ENCODE data around the gene ARFGAP2. TPM values are rescaled to one million over a fixed set of nuclear protein-coding genes. Genes with fewer than 3 reads are reported as not detected.

The ARFGAP2 gene
- total RNA-seq, 1 donor = 182 TPM

DNA sequence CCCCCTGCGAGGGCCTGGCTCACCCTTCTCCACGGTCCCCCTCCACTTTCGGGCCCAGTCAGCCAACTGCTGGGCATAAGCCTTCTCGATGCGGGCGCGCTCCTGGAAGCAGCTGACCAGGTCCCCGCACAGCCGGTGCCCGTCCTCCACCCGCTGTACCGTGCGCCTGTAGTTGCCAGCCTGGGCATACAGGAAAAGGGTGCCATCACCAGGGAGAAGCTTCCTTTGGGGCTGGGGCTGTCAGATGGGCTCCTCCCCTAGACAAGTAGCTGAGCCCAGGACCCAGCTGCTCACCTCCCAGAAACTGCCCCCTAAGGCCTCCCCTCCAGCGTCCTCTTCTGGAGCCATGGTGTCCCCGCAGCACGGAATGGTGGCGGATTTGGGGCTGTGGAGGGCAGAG lies 5.7 kb upstream of the ARFGAP2 start:
- peaks cover 33% of the 10 kb centered on the region for H3K27me3 ChIP-seq (ENCODE audit: insufficient read depth, low read length)
- H3K9me3 ChIP-seq (ENCODE audit: low read depth, low read length) = no peaks in the 10 kb centered on the region
- H3K4me1 ChIP-seq (ENCODE audit: insufficient read depth, low read length) = peaks cover 30% of the 10 kb centered on the region
- H3K4me3 ChIP-seq (ENCODE audit: low read length) = no peak overlapping the region

DNA sequence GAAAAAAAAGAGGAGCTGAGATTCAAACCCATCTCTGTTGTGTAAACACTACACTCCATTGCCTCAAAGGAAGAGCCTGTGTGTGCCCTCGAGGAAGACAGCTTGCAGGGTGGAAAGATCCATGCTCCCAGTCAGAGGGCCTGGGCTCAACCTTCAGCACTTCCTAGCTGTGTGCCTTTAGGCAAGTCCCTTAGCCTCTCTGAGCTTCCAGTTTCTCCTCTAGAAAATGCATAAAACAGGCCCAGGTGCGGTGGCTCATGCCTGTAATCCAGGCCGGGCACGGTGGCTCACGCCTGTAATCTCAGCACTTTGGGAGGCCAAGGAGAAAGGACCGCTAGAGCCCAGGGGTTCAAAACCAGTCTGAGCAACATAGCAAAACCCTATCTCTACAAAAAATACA lies 4.6 kb upstream of the ARFGAP2 start:
- no peaks in the 10 kb centered on the region for H3K9me3 ChIP-seq (ENCODE audit: low read depth, low read length)
- peaks cover 22% of the 10 kb centered on the region for H3K4me1 ChIP-seq (ENCODE audit: insufficient read depth, low read length)
- H3K4me3 ChIP-seq (ENCODE audit: low read length) = no peak overlapping the region
- H3K27me3 ChIP-seq (ENCODE audit: insufficient read depth, low read length) = peaks cover 24% of the 10 kb centered on the region

DNA sequence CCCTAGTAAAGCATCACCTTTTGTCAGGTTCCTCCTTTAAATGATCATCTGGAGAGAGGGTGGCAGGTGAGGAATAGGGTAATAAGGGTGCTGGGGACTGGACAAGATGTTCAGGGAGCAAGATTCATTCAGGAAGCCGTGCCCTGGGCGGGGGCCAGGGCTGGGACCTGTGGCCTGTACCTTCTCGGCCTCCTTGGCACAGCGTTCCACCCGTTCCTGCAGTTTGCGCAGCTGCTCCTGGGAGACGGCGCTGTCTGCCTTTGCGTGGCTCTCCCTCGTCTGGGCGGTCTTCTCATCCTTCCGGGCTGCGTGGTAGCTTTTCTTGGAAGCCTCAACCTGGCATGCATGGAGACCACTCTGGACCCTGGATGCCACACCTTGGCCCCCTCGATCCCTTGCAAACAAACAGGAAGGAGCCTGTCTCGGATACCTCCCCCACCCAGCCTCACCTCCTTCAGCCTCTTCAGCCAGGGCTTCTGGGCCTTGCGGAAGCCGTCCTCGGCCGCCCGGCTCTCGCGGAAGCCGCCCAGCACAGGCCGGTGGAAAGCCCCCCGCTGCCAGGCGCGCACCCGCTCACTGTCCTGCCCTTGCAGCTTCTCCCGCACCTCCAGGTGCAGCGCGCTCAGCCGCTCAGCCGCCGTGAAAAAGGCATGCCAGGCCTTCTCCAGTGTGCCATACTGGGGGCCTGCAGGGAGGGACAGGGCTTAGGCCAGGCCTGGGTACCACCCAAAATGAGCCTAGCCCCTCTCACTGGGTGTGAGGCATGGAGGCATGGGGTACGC lies 3.5 kb upstream of the ARFGAP2 start:
- peaks cover 18% of the 10 kb centered on the region for H3K27me3 ChIP-seq (ENCODE audit: insufficient read depth, low read length)
- peaks cover 25% of the 10 kb centered on the region for H3K4me1 ChIP-seq (ENCODE audit: insufficient read depth, low read length)
- H3K4me3 ChIP-seq (ENCODE audit: low read length) = no peak overlapping the region

DNA sequence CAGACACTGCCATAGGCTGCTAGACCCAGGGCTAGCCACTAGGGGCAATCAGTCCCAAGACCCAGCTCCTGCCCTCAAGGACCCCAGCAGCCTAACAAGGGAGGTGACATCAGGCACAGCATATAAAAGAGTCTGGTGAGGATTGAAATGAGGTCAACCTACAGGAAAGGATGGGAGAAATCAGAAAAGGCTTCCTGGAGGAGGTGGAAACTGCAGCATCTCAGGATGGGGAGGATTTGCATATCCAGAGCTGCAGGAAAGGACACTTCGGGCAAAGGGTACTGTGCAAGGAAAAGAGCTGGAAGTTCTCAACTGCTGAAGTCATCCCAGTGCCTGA lies 2.9 kb upstream of the ARFGAP2 start:
- Histone ChIP-seq H3K4me1 (ENCODE audit: insufficient read depth, low read length) (peaks cover 30% of the 10 kb centered on the region), H3K27me3 (ENCODE audit: insufficient read depth, low read length) (peaks cover 12% of the 10 kb centered on the region), H3K4me3 (ENCODE audit: low read length) (no peak overlapping the region), H3K9me3 (ENCODE audit: low read depth, low read length) (no peaks in the 10 kb centered on the region)

More for the DNA sequence above, 3.5 kb upstream of the ARFGAP2 start:
- no peaks in the 10 kb centered on the region for H3K9me3 ChIP-seq (ENCODE audit: low read depth, low read length)

DNA sequence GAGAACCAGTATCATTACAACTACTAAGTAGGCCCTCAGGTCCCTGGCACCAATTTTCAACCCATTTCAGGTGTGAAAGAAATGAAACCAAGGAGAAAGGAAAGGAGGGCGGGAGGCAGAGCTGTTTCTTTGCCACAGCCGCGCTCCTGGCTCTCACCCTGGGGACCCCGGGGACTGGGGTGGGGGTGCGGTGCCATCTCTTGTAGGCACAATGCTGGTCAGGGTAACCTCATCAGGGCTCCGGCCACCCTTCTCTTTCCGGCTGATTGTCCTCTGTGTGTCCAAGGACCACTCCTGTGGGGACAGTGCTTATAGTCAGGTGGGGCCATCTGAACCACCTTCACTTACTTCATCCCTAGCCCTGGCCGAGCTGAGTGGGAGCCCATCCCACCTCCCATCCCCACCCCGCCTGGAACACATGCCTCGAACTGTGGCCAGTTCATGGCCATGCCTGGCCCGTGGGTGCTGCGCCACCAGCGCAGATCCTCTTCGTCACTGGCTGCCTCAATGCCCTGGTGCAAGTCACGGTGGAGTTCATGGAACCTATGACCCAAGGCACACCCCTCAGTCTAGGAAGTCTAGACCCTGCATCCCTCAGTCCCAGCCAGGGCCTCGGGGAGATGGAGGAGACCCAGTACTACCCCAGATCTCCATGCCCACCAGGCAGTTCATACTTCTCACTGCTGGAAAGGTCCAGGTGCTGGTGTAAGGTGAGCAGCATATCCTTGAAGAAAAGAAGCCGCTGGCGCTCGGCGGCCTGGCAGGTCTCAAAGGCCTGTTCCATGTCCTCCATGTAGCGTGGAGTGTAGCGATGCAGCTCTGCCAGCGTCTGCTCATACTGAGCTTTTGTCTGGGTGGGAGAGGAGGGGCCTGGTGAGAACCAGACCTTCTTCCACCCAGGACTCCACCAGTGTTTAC lies 2.3 kb upstream of the ARFGAP2 start:
- Histone ChIP-seq H3K9me3 (ENCODE audit: low read depth, low read length) (no peaks in the 10 kb centered on the region), H3K4me1 (ENCODE audit: insufficient read depth, low read length) (peaks cover 31% of the 10 kb centered on the region), H3K27me3 (ENCODE audit: insufficient read depth, low read length) (peaks cover 7% of the 10 kb centered on the region), H3K4me3 (ENCODE audit: low read length) (no peak overlapping the region)

DNA sequence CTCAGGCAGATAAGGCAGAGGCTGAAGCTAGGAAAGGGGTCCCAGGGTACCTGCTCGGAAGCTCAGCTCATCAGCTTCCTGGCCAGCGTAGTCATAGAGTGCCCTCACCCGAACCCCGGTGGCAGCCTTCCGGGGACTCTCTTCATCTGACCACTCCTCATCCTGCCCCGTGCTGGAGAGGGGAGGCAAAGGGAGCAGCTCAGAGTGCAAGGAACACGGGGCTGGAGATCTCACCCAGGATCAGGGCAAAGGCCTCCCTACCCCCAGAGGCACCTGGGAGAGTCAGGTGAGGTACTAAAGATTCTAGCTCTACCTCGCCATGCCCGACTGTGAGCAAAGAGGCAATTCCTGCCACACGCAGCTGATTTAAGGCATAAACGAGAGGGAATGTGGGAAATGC lies 1.6 kb upstream of the ARFGAP2 start:
- H3K4me3 ChIP-seq (ENCODE audit: low read length) = no peak overlapping the region
- H3K9me3 ChIP-seq (ENCODE audit: low read depth, low read length) = no peaks in the 10 kb centered on the region
- H3K27me3 ChIP-seq (ENCODE audit: insufficient read depth, low read length) = peaks cover under 1% of the 10 kb centered on the region
- peaks cover 31% of the 10 kb centered on the region for H3K4me1 ChIP-seq (ENCODE audit: insufficient read depth, low read length)

DNA sequence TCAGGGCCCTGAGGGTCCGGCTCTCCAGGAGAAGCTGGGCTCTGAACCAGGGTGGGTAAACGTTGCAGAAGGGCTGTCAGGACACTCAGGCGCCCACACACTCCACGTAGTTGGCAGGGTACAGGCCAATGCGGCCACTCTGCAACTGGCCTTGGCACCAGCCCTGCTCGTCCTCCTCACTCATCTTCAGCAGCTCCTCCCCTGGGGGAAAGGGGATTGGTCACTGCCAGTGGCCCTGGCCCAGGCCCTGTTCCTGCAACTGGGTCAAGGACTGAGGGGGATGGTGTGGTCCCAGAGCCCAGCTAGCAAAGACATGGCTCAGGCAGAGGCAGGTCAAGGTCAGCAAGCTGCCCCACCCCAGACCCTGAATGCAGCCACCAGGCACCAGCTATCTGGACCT lies 1.2 kb upstream of the ARFGAP2 start:
- Histone ChIP-seq H3K4me3 (ENCODE audit: low read length) (no peak overlapping the region), H3K9me3 (ENCODE audit: low read depth, low read length) (no peaks in the 10 kb centered on the region), H3K27me3 (ENCODE audit: insufficient read depth, low read length) (no peaks in the 10 kb centered on the region), H3K4me1 (ENCODE audit: insufficient read depth, low read length) (peaks cover 36% of the 10 kb centered on the region)

DNA sequence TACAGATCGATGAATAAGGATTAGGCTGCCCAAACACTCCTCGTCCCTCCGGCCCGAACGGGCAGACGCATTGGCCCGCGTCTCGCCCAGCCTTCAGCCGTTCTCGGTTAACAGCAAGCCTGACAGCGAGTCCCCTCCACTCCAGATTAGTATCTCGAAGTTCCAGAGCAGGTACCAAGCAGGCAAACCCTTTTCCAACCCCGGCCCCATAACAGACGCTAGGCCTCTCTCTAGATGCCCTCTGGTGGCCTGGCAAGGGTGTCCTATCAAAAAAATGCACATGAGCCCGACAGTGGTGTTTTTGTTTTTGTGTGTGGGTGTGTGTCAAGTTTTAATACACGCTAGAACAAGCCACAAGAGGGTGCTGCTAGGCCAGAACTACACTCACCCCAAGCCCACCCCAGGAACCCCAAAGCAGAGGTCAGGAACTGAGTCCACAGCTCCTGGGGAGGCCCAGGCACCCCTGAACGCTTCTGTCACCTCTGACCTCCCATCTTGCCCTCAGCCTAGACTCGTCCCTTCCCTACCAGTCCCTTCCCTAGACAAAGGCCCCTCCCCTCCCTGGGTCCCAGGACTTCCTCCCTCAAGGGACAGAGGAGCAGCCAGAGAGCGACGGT lies 658 bp upstream of the ARFGAP2 start:
- Histone ChIP-seq H3K4me3 (ENCODE audit: low read length) (peak overlapping the region; percentile 99), H3K9me3 (ENCODE audit: low read depth, low read length) (no peaks in the 10 kb centered on the region), H3K4me1 (ENCODE audit: insufficient read depth, low read length) (peaks cover 36% of the 10 kb centered on the region), H3K27me3 (ENCODE audit: insufficient read depth, low read length) (no peaks in the 10 kb centered on the region)

DNA sequence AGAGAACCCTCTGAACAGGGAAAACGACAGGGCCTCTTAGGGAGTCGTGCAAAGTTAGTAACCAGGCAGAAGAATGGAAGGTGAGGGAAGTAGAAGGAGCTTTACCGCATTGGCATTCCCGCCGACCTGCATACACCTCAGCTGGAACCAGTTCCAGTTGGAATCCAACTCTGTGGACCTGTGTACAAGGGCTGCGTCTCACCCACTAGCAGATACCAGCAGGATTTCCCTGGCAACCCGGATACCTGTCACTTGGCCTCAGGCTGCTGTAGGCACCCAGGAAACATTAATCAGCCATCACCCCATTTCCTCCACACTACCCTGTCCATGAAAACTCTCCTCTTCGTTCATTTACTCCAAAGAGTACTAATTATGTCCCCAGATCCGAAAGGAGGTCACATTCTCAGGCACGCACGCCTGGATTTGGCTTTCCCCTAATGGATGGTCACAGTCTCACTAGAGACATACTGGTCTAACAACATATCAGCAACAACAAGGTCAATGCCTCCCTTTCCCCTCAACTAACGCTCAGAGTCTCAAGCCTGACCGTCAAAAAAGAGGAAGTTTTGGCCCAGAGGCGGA lies 842 bp downstream of the ARFGAP2 start:
- Histone ChIP-seq H3K4me1 (ENCODE audit: insufficient read depth, low read length) (peaks cover 36% of the 10 kb centered on the region), H3K27me3 (ENCODE audit: insufficient read depth, low read length) (no peaks in the 10 kb centered on the region), H3K4me3 (ENCODE audit: low read length) (peak overlapping the region; percentile 99), H3K9me3 (ENCODE audit: low read depth, low read length) (no peaks in the 10 kb centered on the region)

DNA sequence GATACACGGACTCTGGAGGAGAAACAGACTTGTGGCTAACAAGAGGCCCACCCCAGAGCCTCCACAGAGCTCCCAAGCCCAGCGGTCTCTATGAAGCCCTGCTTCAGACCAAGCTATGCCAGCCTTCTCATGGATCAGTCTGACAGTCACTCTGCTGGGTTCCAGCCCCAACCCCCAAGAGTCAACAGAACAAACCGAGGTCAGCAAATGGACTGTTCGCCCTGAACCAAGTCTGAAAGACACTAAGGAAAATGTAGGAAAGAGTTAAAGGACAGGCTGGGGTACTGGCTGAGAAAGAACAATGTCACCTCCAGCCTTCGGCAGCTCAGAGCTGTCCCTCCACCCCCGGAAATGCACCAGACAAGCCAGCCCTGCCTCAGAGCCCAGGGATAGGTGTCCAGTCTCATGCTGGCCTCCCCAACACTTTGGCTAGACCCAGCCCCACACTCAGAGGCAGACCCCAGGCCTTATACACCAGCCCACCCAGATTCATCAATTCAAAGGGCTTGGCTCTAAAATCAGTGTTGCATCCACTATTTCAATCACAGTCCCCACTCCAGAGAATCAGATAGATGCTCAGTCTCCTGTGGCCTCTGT lies 3.8 kb downstream of the ARFGAP2 start:
- no peak overlapping the region for H3K4me3 ChIP-seq (ENCODE audit: low read length)
- no peaks in the 10 kb centered on the region for H3K27me3 ChIP-seq (ENCODE audit: insufficient read depth, low read length)
- no peaks in the 10 kb centered on the region for H3K9me3 ChIP-seq (ENCODE audit: low read depth, low read length)
- peaks cover 30% of the 10 kb centered on the region for H3K4me1 ChIP-seq (ENCODE audit: insufficient read depth, low read length)

DNA sequence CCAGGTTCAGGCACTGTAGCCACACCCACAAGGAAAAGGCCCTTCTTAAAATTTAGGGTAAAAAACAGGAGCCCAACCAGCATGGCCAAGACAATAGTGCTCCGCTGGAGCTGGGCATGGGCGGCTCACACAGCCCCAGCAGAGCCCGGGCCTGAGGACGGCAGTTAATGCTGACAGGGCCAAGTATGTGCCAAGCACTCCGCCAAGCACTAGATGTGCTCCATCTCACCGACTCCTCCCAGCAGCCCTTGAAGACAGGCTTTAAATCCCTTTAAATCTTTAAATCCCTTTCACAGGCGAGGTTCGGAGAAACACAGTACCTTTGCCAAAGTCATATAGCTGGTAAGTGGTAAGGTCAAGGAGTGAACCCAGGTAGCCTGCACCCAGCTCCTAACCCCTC lies 4.8 kb downstream of the ARFGAP2 start:
- H3K27me3 ChIP-seq (ENCODE audit: insufficient read depth, low read length) = no peaks in the 10 kb centered on the region

DNA sequence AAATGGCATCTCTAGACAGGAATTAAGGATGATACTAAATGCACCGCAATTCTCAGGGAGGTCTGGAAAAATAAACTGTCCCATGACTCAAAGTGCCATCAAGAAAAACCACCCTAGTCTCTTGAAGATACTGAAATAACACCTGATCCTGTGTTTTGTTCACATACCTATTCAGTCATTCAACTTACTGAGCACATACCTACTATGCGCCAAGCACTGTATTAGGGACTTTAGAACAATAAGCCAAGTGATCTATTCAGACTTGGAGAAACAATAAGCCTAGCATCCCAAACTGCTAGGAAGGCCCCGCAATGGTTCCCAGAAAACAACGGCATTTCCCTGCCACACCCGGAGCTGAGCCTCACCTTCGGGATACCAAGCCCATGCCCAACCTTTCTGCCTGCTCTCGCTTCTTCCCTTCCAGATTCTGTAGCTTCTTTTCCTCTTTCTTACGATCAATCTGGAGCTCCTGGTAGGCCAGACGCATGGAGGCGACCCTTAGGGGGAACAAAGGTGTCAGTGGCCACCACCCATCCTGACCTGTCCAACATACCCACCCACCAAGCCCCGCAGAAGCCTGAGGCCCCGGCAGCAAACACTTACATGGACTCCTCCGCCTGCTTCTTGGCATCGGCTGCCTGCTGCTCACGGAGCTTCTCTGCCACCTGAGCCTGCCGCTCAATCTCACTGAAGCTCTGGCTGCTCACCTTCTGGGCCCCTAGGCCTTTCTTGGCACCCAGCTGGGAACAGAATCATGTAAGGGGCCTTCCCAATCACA lies 5.4 kb downstream of the ARFGAP2 start:
- no peak overlapping the region for H3K4me3 ChIP-seq (ENCODE audit: low read length)
- no peaks in the 10 kb centered on the region for H3K9me3 ChIP-seq (ENCODE audit: low read depth, low read length)
- H3K4me1 ChIP-seq (ENCODE audit: insufficient read depth, low read length) = peaks cover 22% of the 10 kb centered on the region
- H3K27me3 ChIP-seq (ENCODE audit: insufficient read depth, low read length) = no peaks in the 10 kb centered on the region

More for the DNA sequence above, 4.8 kb downstream of the ARFGAP2 start:
- Histone ChIP-seq H3K9me3 (ENCODE audit: low read depth, low read length) (no peaks in the 10 kb centered on the region), H3K4me1 (ENCODE audit: insufficient read depth, low read length) (peaks cover 24% of the 10 kb centered on the region), H3K4me3 (ENCODE audit: low read length) (no peak overlapping the region)

DNA sequence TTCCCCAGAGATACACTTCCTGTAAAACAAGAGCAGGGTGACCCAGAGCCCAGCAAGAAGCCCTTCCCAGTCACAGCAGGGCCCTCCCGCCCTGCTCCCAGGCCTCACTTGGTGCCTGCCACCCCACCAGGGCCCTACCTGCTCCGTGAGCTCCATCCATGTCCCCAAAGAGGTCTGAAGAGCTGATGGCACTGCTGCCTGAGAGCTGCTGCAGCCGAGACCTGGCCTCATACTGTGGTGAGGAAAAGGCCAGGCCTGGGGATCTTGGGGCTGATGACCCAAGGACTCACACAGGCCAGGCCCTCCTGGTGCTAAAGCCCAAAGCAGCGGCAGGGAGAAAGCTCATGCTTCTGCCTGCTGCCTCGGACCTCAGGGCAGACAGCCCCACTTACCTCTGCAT lies 10.3 kb downstream of the ARFGAP2 start:
- Histone ChIP-seq H3K9me3 (ENCODE audit: low read depth, low read length) (no peaks in the 10 kb centered on the region), H3K4me3 (ENCODE audit: low read length) (no peak overlapping the region), H3K4me1 (ENCODE audit: insufficient read depth, low read length) (no peaks in the 10 kb centered on the region), H3K27me3 (ENCODE audit: insufficient read depth, low read length) (no peaks in the 10 kb centered on the region)

DNA sequence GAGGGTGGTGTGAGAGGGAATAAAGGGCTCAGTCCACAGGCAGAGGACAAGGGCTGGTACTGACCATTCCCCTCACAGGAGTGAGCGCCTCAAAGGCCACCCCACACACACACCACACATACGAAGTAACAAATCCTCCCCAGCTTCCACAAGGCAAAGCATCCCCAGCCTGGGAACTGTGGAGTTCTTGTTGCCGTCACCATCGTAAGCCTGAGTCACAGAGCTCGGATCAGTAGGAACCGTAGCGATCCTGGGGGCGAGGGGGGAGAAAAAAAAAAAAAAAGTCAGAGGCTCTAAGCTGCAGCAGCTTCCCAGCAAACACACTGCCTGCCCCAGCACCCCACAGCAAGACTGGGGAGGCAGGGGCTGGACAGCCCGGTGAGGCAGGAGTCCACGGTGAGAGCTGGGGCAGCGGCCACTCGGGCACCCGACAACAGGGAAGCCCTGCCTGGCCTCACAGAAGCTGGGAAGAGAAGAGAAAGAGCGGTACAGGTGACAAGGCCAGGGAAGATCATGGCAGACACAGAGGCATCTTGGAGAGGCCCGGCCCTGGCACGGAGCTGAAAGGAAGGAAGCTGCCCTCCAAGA lies 11.3 kb downstream of the ARFGAP2 start:
- Histone ChIP-seq H3K4me3 (ENCODE audit: low read length) (no peak overlapping the region), H3K4me1 (ENCODE audit: insufficient read depth, low read length) (no peaks in the 10 kb centered on the region), H3K9me3 (ENCODE audit: low read depth, low read length) (no peaks in the 10 kb centered on the region), H3K27me3 (ENCODE audit: insufficient read depth, low read length) (no peaks in the 10 kb centered on the region)

Measured in mononuclear cell (primary cell).